GM18519 (cell line): Measurements from ENCODE around the gene WDR82.
A peak's percentile ranks its signal among the peaks of the same experiment; 100 is the strongest.

ENCODE experiments used
- ATAC-seq: cut with Tn5 transposase; IDR thresholded peaks from one replicate; pipeline ENCODE4 v1.9.1; 2021; ENCODE audit warnings: mild to moderate bottlenecking, moderate library complexity; ENCODE audit not compliant: unreplicated experiment, low FRiP score

Gene WDR82

GRCh38 chr3:52262447-52262846 lies 16.0 kb downstream of the WDR82 start:
- ATAC-seq, result no peak

- no peak for ATAC-seq
These were observed 19.0 kb downstream of the WDR82 start for GRCh38 chr3:52259448-52259847.

GRCh38 chr3:52259035-52259434 lies 19.4 kb downstream of the WDR82 start:
- ATAC-seq, result no peak

GRCh38 chr3:52257911-52258310 lies 20.5 kb downstream of the WDR82 start:
- ATAC-seq, result no peak

GRCh38 chr3:52256622-52257021 lies 21.8 kb downstream of the WDR82 start:
- no peak for ATAC-seq

GRCh38 chr3:52256159-52256558 lies 22.3 kb downstream of the WDR82 start:
- no peak for ATAC-seq

GRCh38 chr3:52254608-52255007 lies 23.8 kb downstream of the WDR82 start:
- no peak for ATAC-seq

- peak; percentile 58 for ATAC-seq
These were observed 24.8 kb downstream of the WDR82 start for GRCh38 chr3:52253314-52254304.

GRCh38 chr3:52250122-52250521 lies 28.3 kb downstream of the WDR82 start:
- ATAC-seq, result no peak

GRCh38 chr3:52249683-52250082 lies 28.8 kb downstream of the WDR82 start:
- ATAC-seq, result no peak

GRCh38 chr3:52248816-52249547 lies 29.5 kb downstream of the WDR82 start:
- ATAC-seq, result no peak

- ATAC-seq, result no peak
These were observed 30.3 kb downstream of the WDR82 start for GRCh38 chr3:52248165-52248541.

GRCh38 chr3:52247409-52248164 lies 30.9 kb downstream of the WDR82 start:
- no peak for ATAC-seq

GRCh38 chr3:52246728-52247408 lies 31.6 kb downstream of the WDR82 start:
- no peak for ATAC-seq

- ATAC-seq, result no peak
These were observed 32.2 kb downstream of the WDR82 start for GRCh38 chr3:52246264-52246620.

GRCh38 chr3:52245322-52246263 lies 32.9 kb downstream of the WDR82 start, which contains the start of gene PPM1M:
TSS of gene PPM1M (plus strand) at chr3:52245759. CDS start at chr3:52245825, 66 bp downstream.
- no peak for ATAC-seq

- peak; percentile 31 for ATAC-seq
These were observed 34.4 kb downstream of the WDR82 start for GRCh38 chr3:52243791-52244628.

- no peak for ATAC-seq
These were observed 36.4 kb downstream of the WDR82 start for GRCh38 chr3:52242039-52242438.
